Measurements from ENCODE around the gene LRRC43.

Gene LRRC43

GRCh38 chr12:122207391-122207790 is 24.5 kb downstream of the LRRC43 start:
- no peak for TF ChIP-seq NFIC (IDR thresholded peaks at IDR 0.05)
- no peak for TF ChIP-seq ZBTB7A (IDR thresholded peaks at IDR 0.05; ENCODE audit: low read depth)
- no peak for TF ChIP-seq REST (IDR thresholded peaks at IDR 0.05; ENCODE audit: low read depth)
- no peak for TF ChIP-seq MAX (IDR thresholded peaks at IDR 0.05)
- TF ChIP-seq USF1 (IDR thresholded peaks at IDR 0.05) = no peak
- TF ChIP-seq CREB1 (IDR thresholded peaks at IDR 0.05; ENCODE audit: low read depth) = no peak
- TF ChIP-seq CEBPB (IDR thresholded peaks at IDR 0.05) = no peak
- no peak for TF ChIP-seq TEAD4 (IDR thresholded peaks at IDR 0.05)

- TF ChIP-seq MAX (IDR thresholded peaks at IDR 0.05) (no peak), NFIC (IDR thresholded peaks at IDR 0.05) (no peak), RAD21 (IDR thresholded peaks at IDR 0.05; ENCODE audit: low read depth) (no peak), TCF12 (IDR thresholded peaks at IDR 0.05; ENCODE audit: low read depth) (no peak), REST (IDR thresholded peaks at IDR 0.05; ENCODE audit: low read depth) (no peak), CEBPB (IDR thresholded peaks at IDR 0.05) (no peak), TEAD4 (IDR thresholded peaks at IDR 0.05) (no peak)
Observed at GRCh38 chr12:122208073-122208820, 25.3 kb downstream of the LRRC43 start.

GRCh38 chr12:122215771-122216170 is 32.8 kb downstream of the LRRC43 start:
- TF ChIP-seq YY1 (IDR thresholded peaks at IDR 0.05; ENCODE audit: low read depth) = no peak
- TF ChIP-seq MAX (IDR thresholded peaks at IDR 0.05) = no peak

GRCh38 chr12:122216445-122216844 is 33.5 kb downstream of the LRRC43 start:
- no peak for TF ChIP-seq FOXM1 (IDR thresholded peaks at IDR 0.05; ENCODE audit: borderline replicate concordance, low read depth)
- TF ChIP-seq YY1 (IDR thresholded peaks at IDR 0.05; ENCODE audit: low read depth) = no peak
- no peak for TF ChIP-seq USF1 (IDR thresholded peaks at IDR 0.05)
- TF ChIP-seq MAX (IDR thresholded peaks at IDR 0.05) = no peak
- no peak for TF ChIP-seq CREB1 (IDR thresholded peaks at IDR 0.05; ENCODE audit: low read depth)
- no peak for TF ChIP-seq RAD21 (IDR thresholded peaks at IDR 0.05; ENCODE audit: low read depth)
- TF ChIP-seq TAF1 (IDR thresholded peaks at IDR 0.05; ENCODE audit: low read depth) = no peak
- no peak for TF ChIP-seq EGR1 (IDR thresholded peaks at IDR 0.05)
- TF ChIP-seq ZBTB7A (IDR thresholded peaks at IDR 0.05; ENCODE audit: low read depth) = no peak

- TF ChIP-seq CEBPB (IDR thresholded peaks at IDR 0.05) (no peak; the same call in 1 of the 2 replicates), TCF12 (IDR thresholded peaks at IDR 0.05; ENCODE audit: low read depth) (peak; percentile 49; the same call in 1 of the 2 replicates), FOXM1 (IDR thresholded peaks at IDR 0.05; ENCODE audit: borderline replicate concordance, low read depth) (no peak), TAF1 (IDR thresholded peaks at IDR 0.05; ENCODE audit: low read depth) (peak; percentile 99), YY1 (IDR thresholded peaks at IDR 0.05; ENCODE audit: low read depth) (peak; percentile 97), MAX (IDR thresholded peaks at IDR 0.05) (no peak; the same call in 1 of the 2 replicates), EGR1 (IDR thresholded peaks at IDR 0.05) (no peak), USF1 (IDR thresholded peaks at IDR 0.05) (0 out of 2 replicates have a peak, but pooled peaks have one; percentile 29), RAD21 (IDR thresholded peaks at IDR 0.05; ENCODE audit: low read depth) (no peak), CREB1 (IDR thresholded peaks at IDR 0.05; ENCODE audit: low read depth) (peak; percentile 86), NFIC (IDR thresholded peaks at IDR 0.05) (peak; percentile 24; the same call in 1 of the 2 replicates), TEAD4 (IDR thresholded peaks at IDR 0.05) (no peak)
Observed at GRCh38 chr12:122225683-122226365, 42.9 kb downstream of the LRRC43 start, which contains the start of gene DIABLO. Gene DIABLO, minus strand, starts transcription at chr12:122226052. Its CDS starts 38 bp downstream, at chr12:122226014.

All from Ishikawa (cell line).